Measurements from ENCODE around the gene LFNG. TPM values are rescaled to one million over a fixed set of nuclear protein-coding genes. Genes with fewer than 3 reads are reported as not detected.
A peak's percentile ranks its signal among the peaks of the same experiment; 100 is the strongest.

The LFNG gene
- total RNA-seq, 4 donors from 2014 or later: 17.9 to 162 (median 80.6) TPM

- TF ChIP-seq CTCF (IDR thresholded peaks at IDR 0.05) (no peak), POLR2A (IDR thresholded peaks at IDR 0.05) (no peak), POLR2AphosphoS5 (IDR thresholded peaks at IDR 0.05) (no peak), EP300 (IDR thresholded peaks at IDR 0.05; ENCODE audit: low read depth) (no peak)
- Histone ChIP-seq H3K4me3 (no peak overlapping the region), H3K9me3 (no peaks in the 10 kb centered on the region), H3K27me3 (no peaks in the 10 kb centered on the region), H3K36me3 (no peaks in the 10 kb centered on the region), H3K27ac (peak overlapping the region in 3 of 4 donors; percentile 23 to 30 (median 29)), H3K4me1 (peaks cover 0 to 15% (median 6%) of the 10 kb centered on the region in 4 donors)
- intact Hi-C loops (cut with DNase I; ENCODE audit: low total_unique reads) (no loop called here), in situ Hi-C loops (cut with MboI; ENCODE audit: low pct_ligation_motif_present in 1 of 4, low pct_unique_long_range_greater_than_20kb in 1 of 4, low sequenced_read_pairs in 3 of 4) (loop anchor here in 1 of 4 donors (25.0 kb wide), 1 partner anchor 199 kb away; the partner anchor contains the start of gene AMZ1)
- no peak for DNase-seq
- WGBS, 2 donors (ENCODE audit: low coverage in 1 of 2): 38% methylated on average over 9 of the region's 9 CpGs; no CpG with 5 or more reads in 1 of the 2 donors
Observed at GRCh38 chr7:2488681-2489080, 30.9 kb upstream of the LFNG start.

- in situ Hi-C loops (cut with MboI; ENCODE audit: low pct_ligation_motif_present in 1 of 4, low pct_unique_long_range_greater_than_20kb in 1 of 4, low sequenced_read_pairs in 3 of 4): loop anchor here in 1 of 4 donors (25.0 kb wide), 1 partner anchor 197 kb away; the partner anchor contains the start of gene AMZ1
- Histone ChIP-seq H3K4me1 (peaks cover 5 to 27% (median 10%) of the 10 kb centered on the region in 4 donors), H3K27ac (peak overlapping the region in 1 of 4 donors; percentile 21), H3K36me3 (no peaks in the 10 kb centered on the region), H3K4me3 (no peak overlapping the region), H3K27me3 (peaks cover 5% of the 10 kb centered on the region), H3K9me3 (no peaks in the 10 kb centered on the region)
- intact Hi-C loops (cut with DNase I; ENCODE audit: low total_unique reads): no loop called here
- TF ChIP-seq POLR2A (IDR thresholded peaks at IDR 0.05): no peak
- TF ChIP-seq POLR2AphosphoS5 (IDR thresholded peaks at IDR 0.05): no peak
- TF ChIP-seq CTCF (IDR thresholded peaks at IDR 0.05): no peak
- no peak for TF ChIP-seq EP300 (IDR thresholded peaks at IDR 0.05; ENCODE audit: low read depth)
- 66% methylated on average over 13 of the region's 13 CpGs; no CpG with 5 or more reads in 1 of the 2 donors for WGBS, 2 donors (ENCODE audit: low coverage in 1 of 2)
- no peak for DNase-seq
Observed at GRCh38 chr7:2490181-2490651, 29.4 kb upstream of the LFNG start.

GRCh38 chr7:2492038-2492437, 27.5 kb upstream of the LFNG start:
- 93 to 94% methylated on average over 2 of the region's 2 CpGs for WGBS, 2 donors (ENCODE audit: low coverage in 1 of 2)
- no peaks in the 10 kb centered on the region for H3K9me3 ChIP-seq
- no peak for DNase-seq
- H3K27me3 ChIP-seq: peaks cover 17% of the 10 kb centered on the region
- H3K36me3 ChIP-seq: no peaks in the 10 kb centered on the region
- TF ChIP-seq POLR2AphosphoS5 (IDR thresholded peaks at IDR 0.05) (no peak), EP300 (IDR thresholded peaks at IDR 0.05; ENCODE audit: low read depth) (no peak), POLR2A (IDR thresholded peaks at IDR 0.05) (no peak), CTCF (IDR thresholded peaks at IDR 0.05) (no peak)
- H3K4me1 ChIP-seq: peaks cover 5 to 31% (median 13%) of the 10 kb centered on the region in 4 donors
- no peak overlapping the region for H3K27ac ChIP-seq
- H3K4me3 ChIP-seq: no peak overlapping the region
- intact Hi-C loops (cut with DNase I; ENCODE audit: low total_unique reads): no loop called here
- in situ Hi-C loops (cut with MboI; ENCODE audit: low pct_ligation_motif_present in 1 of 4, low pct_unique_long_range_greater_than_20kb in 1 of 4, low sequenced_read_pairs in 3 of 4): loop anchor here in 1 of 4 donors (25.0 kb wide), 1 partner anchor 195 kb away; the partner anchor contains the start of gene AMZ1

GRCh38 chr7:2493205-2494164, 26.1 kb upstream of the LFNG start:
- Histone ChIP-seq H3K4me3 (no peak overlapping the region), H3K4me1 (peaks cover 5 to 23% (median 13%) of the 10 kb centered on the region in 4 donors), H3K36me3 (no peaks in the 10 kb centered on the region), H3K27ac (no peak overlapping the region), H3K27me3 (peaks cover 32% of the 10 kb centered on the region), H3K9me3 (no peaks in the 10 kb centered on the region)
- in situ Hi-C loops (cut with MboI; ENCODE audit: low pct_ligation_motif_present in 1 of 4, low pct_unique_long_range_greater_than_20kb in 1 of 4, low sequenced_read_pairs in 3 of 4) (loop anchor here in 1 of 4 donors (25.0 kb wide), 1 partner anchor 194 kb away; the partner anchor contains the start of gene AMZ1), intact Hi-C loops (cut with DNase I; ENCODE audit: low total_unique reads) (no loop called here)
- TF ChIP-seq POLR2AphosphoS5 (IDR thresholded peaks at IDR 0.05): peak in 1 of 3 donors; percentile 12
- no peak for TF ChIP-seq EP300 (IDR thresholded peaks at IDR 0.05; ENCODE audit: low read depth)
- peak; percentile 37 for DNase-seq
- 54 to 80% methylated on average over 5 to 10 of the region's 11 CpGs for WGBS, 2 donors (ENCODE audit: low coverage in 1 of 2)
